Activated naive CD4-positive, alpha-beta T cell (primary cell): ENCODE data around the gene OPN3.

Source experiments
- DNase-seq, 4 experiments: peaks; one replicate each; lab custom pipeline; 2025; lab: John Stamatoyannopoulos, UW

Gene OPN3

DNA sequence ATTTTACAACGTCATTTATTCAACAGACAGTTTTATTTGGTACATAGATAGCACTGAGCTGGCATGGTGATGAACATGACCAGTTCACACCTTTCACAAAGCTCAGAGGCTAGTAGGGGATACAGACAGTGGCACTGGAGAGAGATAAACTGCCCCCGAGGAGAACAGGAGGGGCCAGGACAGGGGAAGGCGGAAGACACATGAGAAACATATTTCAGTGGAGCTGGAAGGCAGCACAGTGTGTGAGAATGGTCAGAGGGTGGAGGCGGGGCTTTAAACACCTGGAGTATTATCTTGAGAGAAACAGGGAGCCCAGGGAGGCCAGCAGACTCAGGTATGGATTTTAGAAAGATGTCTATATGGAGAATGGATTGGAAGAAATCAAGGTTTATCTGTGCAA lies 49.5 kb downstream of the OPN3 start:
- no peak for DNase-seq

DNA sequence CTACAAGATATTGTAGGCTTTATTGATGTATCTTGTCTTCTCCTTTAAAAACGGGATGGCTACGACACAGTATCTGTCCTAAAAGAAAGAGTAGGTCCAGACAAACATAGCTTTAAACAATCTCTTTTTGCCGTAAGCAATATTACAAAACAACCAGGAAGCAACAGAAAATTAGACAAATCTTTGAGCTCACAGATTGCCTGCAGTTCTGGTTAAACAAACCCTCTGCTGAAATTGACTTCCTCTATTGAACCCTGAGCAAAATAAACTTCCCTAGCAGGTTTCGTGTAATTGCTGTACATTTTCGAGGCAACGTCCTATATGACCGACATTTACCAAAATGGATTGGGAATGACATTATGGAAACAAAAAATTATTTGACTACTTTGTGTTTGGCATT lies 50.6 kb downstream of the OPN3 start:
- DNase-seq, result no peak

DNA sequence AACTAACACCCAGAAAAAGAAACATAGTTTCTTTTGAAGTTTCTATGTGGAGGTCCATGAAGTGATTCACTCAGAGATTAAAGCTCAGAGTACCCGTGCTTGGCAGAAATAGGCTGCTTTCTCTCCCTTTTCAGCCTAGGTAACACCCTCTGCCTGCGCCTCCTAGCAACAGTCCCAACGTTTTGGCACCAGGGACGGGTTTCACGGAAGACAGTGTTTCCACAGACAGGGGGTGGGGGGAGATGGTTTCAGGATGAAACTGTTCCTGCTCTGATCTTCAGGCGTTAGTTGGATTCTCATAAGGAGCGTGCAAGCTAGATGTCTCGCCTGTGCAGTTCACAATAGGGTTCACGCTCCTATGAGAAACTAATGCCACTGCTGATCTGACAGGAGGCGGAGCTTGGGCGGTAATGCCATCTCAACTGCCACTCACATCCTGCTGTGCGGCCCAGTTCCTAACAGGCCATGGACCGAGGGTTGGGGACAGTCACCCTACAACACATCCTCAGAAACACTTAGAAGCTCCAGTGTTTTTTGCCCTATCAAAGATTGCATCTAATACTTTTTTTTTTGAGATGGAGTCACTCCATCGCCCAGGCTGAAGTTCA lies 53.2 kb downstream of the OPN3 start:
- no peak for DNase-seq

DNA sequence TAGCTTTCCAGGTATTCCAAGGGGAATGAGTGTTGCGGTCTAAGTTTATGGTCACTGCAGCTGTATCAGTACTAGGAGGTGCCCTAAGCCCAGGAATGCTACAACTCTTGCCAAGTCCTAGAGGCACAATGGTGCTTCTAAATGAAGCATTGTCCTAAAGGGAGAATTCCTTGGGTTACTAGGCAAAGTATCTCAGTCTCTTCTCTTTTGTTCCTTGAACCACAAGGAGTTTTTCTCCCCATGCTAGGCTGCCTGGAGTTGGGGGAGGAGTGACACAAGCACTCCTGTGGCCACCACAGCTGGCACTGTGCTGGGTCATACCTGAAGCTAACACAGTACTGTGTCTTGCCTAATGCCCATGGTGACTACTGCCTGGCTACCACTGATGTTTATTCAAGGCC lies 57.2 kb downstream of the OPN3 start:
- DNase-seq, result no peak

GRCh38 chr1:241579434-241579833 lies 60.7 kb downstream of the OPN3 start:
- no peak for DNase-seq

GRCh38 chr1:241574154-241574553 lies 66.0 kb downstream of the OPN3 start:
- DNase-seq, result no peak

- no peak for DNase-seq
Observed at GRCh38 chr1:241569848-241570247, 70.3 kb downstream of the OPN3 start.

DNA sequence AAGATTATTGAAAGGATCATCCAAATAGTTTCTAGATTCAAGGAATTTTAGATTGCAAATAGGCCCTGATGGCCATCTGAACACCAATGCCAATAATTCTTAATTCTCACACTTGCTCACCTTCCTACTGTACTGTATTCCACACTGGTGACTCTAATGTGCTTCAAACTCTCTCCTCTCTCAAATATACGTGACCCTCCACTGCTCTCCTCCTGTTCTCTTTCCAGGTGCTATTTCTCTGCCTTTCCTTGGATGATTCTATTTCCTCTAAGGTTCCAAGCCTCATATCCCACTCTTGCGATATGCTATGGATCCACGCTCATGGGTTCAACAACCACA lies 79.4 kb downstream of the OPN3 start:
- no peak for DNase-seq

DNA sequence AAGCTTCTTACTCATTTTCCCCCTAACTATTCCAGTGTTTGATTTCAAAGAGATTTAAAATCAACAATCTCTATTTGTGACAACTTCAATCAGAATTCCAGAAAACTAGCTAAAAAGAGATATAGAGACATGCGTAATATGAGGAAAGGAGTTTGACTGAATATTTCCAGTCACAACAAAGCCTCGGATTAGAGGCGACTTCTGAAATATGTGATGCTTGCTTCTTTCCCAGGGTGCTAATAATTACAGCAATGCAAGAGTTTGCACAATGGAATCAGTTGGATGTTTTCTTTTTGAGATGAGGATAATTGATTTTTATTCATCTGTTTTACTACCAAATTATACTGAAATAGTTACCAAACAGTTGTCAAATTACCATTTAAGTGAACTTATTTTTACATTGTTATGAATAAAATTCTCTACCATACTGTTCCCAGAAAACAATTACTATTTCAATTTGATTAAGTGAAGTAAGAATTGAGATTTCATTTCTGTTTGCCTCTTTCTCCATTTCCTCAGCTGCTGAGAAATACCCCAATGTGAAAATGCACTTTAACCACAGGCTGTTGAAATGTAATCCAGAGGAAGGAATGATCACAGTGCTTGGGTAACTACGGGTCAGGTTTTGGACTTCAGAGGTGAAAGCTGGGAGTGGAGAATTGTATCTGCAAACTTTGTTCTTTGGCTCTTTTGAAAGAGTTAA lies 79.9 kb downstream of the OPN3 start:
- no peak for DNase-seq

DNA sequence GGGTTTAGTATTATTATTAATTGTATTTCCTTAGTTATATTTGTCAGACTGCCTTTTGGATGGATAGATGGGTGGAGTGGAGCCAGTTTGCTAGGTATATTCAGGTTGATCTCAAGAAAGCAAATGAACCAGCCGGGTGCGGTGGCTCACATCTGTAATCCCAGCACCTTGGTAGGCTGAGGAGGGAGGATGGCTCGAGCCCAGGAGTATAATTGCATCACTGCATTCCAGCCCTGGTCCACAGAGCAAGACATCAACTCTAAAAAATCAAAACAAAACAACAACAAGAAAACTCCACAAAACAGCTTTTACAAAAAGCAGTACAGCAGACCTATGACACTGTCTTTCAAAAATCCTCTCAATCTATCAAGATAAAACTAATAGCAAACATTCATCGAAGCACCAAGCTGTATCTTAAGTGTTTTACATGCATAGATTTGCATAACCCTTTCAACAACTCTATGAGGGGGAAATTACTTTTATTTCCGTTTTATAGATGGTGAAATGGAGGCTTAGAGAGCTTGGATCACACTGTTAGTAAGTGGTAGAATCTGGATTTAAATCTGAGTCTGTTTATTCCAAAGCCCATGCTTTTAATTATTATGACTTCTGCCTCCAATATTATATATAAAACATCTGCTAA lies 82.5 kb downstream of the OPN3 start:
- no peak for DNase-seq

DNA sequence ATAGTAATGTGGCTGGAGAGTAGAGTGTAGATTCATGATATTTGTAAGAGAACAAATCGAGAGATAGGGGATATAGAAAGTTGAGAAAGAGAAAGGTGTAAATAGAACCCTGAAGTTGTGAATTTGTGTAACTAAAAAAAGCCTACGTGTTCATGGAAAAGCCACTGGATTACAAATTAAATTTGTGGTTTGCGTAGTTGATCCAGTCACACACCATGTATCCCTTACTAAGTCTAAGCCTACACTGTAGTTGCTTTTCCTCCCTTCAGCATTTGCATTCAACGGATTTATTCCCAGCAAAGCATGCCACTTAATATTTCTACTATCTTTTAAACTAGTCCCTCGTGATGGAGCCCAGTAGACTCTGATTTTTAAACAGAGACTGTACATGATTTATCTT lies 83.1 kb downstream of the OPN3 start:
- no peak for DNase-seq

GRCh38 chr1:241555526-241555925 lies 84.6 kb downstream of the OPN3 start:
- no peak for DNase-seq

DNA sequence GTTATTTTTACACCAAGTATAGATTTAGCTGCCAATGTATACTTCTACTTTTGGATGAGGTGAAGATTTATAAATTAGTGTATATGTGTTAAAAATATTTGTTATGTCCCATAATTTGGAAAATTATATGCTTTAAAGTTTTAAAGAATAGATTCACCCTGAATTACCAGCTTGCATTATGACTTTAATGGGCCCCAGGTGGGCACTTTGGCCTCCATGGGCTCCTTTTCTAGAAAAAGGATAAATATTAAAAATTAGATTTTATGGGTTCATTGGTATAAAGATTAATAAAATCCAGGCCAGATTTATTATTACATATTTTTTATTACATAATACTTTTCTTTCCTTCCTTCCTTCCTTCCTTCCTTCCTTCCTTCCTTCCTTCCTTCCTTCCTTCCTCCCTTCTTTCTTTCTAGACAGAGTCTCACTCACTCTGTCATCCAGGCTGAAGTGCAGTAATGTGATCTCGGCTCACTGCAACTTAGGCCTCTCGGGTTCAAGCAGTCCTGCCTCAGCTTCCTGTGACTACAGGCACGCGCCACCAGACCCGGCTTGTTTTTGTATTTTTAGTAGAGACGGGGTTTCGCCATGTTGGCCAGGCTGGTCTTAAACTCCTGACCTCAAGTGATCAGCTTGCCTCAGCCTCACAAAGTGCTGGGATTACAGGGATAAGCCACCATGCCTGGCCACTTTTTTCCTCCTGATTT lies 86.1 kb downstream of the OPN3 start:
- DNase-seq, result no peak

GRCh38 chr1:241551759-241552638 lies 88.2 kb downstream of the OPN3 start:
- DNase-seq, result peak in 1 of 4 experiments; percentile 12

DNA sequence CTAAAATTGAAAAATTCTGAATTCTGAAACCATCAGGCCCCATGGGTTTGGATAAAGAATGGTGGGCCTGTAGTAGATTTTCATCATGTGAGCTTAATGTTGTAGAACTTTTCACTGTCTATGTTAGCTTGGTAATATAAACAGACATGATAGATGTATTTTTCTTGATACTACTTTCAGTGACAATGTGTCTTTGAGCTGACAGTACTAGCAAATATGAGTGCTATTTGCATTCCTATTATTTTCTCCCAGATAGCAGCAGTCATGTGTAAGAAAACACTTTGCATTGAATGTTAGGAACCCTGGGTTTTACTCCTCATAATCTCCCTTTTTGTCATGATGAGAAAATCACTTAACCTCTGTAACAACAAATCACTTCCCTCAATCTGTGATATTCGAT lies 89.9 kb downstream of the OPN3 start:
- no peak for DNase-seq

- DNase-seq, result no peak
Observed at GRCh38 chr1:241548008-241548407, 92.2 kb downstream of the OPN3 start.
